ENCODE measurements around the gene NFIX.

GRCh38 chr19:13104360-13104847 is 109.1 kb downstream of the NFIX start:
- TF ChIP-seq CTCF (IDR thresholded peaks at IDR 0.05) (peak; percentile 58 to 86 (median 76)), EP300 (IDR thresholded peaks at IDR 0.05) (peak; percentile 19 to 86), POLR2A (IDR thresholded peaks at IDR 0.05) (no peak)

Data from tibial nerve (tissue), 4 donors.